ENCODE results near the gene SLC6A13.

Gene SLC6A13

DNA sequence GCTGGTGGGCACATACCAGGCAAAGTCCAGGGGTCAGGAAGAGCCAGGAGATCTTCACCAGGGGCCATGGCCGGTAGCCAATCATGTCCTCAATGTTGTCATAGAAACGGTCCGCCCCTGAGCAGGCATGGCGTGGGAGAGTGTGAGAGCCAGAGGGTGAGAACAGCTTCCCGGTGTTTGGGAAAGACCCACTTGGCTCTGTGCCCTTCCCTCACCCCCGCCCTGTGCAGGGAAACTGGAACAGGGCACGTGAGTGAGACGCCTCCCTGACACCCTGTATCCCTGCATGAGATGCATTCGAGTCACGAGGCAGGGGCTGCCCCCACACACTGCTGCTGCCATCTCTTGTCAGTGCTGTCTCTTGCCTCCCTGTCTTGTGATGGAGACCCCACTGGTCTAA is 69.4 kb downstream of the SLC6A13 start:
- no peak for ATAC-seq

DNA sequence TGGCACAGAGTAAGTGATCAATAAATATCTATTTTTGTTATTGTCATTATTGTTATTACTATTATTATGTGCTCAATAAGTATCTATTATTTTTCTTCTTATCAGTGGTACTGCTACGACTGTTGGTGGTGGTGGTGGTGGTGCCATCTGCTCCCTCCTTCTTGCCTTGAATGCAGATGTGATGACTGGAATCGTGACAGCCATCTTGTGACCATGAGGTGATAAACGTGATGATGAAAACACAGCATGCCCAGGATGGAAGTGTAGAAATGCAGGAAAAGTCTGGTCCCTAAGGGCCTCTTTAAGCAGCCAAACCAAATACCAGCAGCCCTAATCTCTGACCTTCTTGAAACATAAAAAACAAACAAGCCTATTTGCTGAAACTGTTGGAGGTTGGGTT is 71.1 kb downstream of the SLC6A13 start:
- ATAC-seq: no peak
- no peak for TF ChIP-seq SNAI2 (CRISPR knock-in tag; IDR thresholded peaks at IDR 0.05)
- no peak for TF ChIP-seq ZNF70 (CRISPR knock-in tag; IDR thresholded peaks at IDR 0.05)
- TF ChIP-seq, protein P1, sequence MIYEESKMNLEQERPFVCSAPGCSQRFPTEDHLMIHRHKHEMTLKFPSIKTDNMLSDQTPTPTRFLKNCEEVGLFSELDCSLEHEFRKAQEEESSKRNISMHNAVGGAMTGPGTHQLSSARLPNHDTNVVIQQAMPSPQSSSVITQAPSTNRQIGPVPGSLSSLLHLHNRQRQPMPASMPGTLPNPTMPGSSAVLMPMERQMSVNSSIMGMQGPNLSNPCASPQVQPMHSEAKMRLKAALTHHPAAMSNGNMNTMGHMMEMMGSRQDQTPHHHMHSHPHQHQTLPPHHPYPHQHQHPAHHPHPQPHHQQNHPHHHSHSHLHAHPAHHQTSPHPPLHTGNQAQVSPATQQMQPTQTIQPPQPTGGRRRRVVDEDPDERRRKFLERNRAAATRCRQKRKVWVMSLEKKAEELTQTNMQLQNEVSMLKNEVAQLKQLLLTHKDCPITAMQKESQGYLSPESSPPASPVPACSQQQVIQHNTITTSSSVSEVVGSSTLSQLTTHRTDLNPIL (CRISPR knock-in tag; IDR thresholded peaks at IDR 0.05; ENCODE audit: low read depth): no peak

More for the DNA sequence above, 69.4 kb downstream of the SLC6A13 start:
- no peak for TF ChIP-seq CSDC2 (CRISPR knock-in tag; IDR thresholded peaks at IDR 0.05)

DNA sequence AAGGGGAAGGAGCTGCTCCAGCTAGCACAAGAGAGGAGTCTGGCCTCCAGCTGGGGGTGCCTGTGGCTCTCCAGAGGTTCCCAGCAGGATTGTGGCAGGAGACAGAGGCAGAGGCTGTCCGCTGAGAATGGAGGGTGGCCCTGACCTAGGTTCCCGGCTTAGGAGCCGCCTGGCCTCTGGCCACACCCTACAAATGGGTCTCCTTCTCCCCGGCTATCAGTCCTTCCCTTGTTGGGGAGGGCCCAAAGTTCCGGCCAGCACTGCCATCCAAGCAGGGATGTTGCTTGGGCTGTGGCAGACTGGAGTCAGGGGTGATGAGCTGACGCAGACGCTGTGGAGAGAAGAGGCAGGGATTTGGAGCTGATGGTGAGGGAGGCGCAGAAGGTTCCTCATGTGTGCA is 71.8 kb downstream of the SLC6A13 start:
- TF ChIP-seq ZC3H10 (CRISPR knock-in tag; IDR thresholded peaks at IDR 0.05): no peak
- TF ChIP-seq, protein P2, sequence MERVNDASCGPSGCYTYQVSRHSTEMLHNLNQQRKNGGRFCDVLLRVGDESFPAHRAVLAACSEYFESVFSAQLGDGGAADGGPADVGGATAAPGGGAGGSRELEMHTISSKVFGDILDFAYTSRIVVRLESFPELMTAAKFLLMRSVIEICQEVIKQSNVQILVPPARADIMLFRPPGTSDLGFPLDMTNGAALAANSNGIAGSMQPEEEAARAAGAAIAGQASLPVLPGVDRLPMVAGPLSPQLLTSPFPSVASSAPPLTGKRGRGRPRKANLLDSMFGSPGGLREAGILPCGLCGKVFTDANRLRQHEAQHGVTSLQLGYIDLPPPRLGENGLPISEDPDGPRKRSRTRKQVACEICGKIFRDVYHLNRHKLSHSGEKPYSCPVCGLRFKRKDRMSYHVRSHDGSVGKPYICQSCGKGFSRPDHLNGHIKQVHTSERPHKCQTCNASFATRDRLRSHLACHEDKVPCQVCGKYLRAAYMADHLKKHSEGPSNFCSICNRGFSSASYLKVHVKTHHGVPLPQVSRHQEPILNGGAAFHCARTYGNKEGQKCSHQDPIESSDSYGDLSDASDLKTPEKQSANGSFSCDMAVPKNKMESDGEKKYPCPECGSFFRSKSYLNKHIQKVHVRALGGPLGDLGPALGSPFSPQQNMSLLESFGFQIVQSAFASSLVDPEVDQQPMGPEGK (CRISPR knock-in tag; IDR thresholded peaks at IDR 0.05; ENCODE audit: borderline replicate concordance): no peak
- TF ChIP-seq ARNTL (CRISPR knock-in tag; IDR thresholded peaks at IDR 0.05; ENCODE audit: borderline replicate concordance, low read depth): no peak
- TF ChIP-seq RARB (CRISPR knock-in tag; IDR thresholded peaks at IDR 0.05): no peak
- TF ChIP-seq, protein P3, sequence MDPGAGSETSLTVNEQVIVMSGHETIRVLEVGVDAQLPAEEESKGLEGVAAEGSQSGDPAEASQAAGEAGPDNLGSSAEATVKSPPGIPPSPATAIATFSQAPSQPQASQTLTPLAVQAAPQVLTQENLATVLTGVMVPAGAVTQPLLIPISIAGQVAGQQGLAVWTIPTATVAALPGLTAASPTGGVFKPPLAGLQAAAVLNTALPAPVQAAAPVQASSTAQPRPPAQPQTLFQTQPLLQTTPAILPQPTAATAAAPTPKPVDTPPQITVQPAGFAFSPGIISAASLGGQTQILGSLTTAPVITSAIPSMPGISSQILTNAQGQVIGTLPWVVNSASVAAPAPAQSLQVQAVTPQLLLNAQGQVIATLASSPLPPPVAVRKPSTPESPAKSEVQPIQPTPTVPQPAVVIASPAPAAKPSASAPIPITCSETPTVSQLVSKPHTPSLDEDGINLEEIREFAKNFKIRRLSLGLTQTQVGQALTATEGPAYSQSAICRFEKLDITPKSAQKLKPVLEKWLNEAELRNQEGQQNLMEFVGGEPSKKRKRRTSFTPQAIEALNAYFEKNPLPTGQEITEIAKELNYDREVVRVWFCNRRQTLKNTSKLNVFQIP (CRISPR knock-in tag; IDR thresholded peaks at IDR 0.05; ENCODE audit: borderline replicate concordance, low read depth): no peak
- no peak for TF ChIP-seq BACH2 (CRISPR knock-in tag; IDR thresholded peaks at IDR 0.05; ENCODE audit: borderline replicate concordance)
- no peak for ATAC-seq

DNA sequence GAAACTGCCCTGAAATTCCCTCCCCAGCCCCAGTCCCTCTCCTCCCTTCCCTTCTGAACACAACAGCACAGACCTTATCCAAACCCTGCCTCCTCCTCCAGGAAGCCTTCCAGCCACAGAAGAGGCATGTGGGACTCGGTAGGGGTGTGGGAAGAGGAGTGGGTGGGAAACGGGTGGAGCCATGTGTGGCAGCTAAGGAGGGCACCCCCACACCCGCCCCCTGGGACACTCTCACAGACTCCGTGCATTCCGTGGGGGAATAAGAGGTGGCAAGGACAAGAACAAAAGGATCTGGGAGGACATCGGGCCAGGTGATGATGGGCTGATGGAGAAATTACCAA is 73.0 kb downstream of the SLC6A13 start:
- TF ChIP-seq, protein P3 (CRISPR knock-in tag; IDR thresholded peaks at IDR 0.05; ENCODE audit: borderline replicate concordance, low read depth): no peak
- TF ChIP-seq ESRRG (CRISPR knock-in tag; IDR thresholded peaks at IDR 0.05): no peak
- TF ChIP-seq TCF4 (CRISPR knock-in tag; IDR thresholded peaks at IDR 0.05; ENCODE audit: borderline replicate concordance): no peak
- TF ChIP-seq, protein P4, sequence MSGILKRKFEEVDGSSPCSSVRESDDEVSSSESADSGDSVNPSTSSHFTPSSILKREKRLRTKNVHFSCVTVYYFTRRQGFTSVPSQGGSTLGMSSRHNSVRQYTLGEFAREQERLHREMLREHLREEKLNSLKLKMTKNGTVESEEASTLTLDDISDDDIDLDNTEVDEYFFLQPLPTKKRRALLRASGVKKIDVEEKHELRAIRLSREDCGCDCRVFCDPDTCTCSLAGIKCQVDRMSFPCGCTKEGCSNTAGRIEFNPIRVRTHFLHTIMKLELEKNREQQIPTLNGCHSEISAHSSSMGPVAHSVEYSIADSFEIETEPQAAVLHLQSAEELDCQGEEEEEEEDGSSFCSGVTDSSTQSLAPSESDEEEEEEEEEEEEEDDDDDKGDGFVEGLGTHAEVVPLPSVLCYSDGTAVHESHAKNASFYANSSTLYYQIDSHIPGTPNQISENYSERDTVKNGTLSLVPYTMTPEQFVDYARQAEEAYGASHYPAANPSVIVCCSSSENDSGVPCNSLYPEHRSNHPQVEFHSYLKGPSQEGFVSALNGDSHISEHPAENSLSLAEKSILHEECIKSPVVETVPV (CRISPR knock-in tag; IDR thresholded peaks at IDR 0.05): no peak
- no peak for TF ChIP-seq ZNF565 (CRISPR knock-in tag; conservative IDR thresholded peaks at IDR 0.05; ENCODE audit: low read depth)
- no peak for TF ChIP-seq BACH2 (CRISPR knock-in tag; IDR thresholded peaks at IDR 0.05; ENCODE audit: borderline replicate concordance)
- no peak for TF ChIP-seq RARB (CRISPR knock-in tag; IDR thresholded peaks at IDR 0.05)
- no peak for TF ChIP-seq CSDC2 (CRISPR knock-in tag; IDR thresholded peaks at IDR 0.05)
- TF ChIP-seq, protein P5, sequence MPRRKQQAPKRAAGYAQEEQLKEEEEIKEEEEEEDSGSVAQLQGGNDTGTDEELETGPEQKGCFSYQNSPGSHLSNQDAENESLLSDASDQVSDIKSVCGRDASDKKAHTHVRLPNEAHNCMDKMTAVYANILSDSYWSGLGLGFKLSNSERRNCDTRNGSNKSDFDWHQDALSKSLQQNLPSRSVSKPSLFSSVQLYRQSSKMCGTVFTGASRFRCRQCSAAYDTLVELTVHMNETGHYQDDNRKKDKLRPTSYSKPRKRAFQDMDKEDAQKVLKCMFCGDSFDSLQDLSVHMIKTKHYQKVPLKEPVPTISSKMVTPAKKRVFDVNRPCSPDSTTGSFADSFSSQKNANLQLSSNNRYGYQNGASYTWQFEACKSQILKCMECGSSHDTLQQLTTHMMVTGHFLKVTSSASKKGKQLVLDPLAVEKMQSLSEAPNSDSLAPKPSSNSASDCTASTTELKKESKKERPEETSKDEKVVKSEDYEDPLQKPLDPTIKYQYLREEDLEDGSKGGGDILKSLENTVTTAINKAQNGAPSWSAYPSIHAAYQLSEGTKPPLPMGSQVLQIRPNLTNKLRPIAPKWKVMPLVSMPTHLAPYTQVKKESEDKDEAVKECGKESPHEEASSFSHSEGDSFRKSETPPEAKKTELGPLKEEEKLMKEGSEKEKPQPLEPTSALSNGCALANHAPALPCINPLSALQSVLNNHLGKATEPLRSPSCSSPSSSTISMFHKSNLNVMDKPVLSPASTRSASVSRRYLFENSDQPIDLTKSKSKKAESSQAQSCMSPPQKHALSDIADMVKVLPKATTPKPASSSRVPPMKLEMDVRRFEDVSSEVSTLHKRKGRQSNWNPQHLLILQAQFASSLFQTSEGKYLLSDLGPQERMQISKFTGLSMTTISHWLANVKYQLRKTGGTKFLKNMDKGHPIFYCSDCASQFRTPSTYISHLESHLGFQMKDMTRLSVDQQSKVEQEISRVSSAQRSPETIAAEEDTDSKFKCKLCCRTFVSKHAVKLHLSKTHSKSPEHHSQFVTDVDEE (CRISPR knock-in tag; IDR thresholded peaks at IDR 0.05): no peak
- TF ChIP-seq TOX (CRISPR knock-in tag; IDR thresholded peaks at IDR 0.05; ENCODE audit: borderline replicate concordance): no peak
- TF ChIP-seq ZFP3 (CRISPR knock-in tag; IDR thresholded peaks at IDR 0.05): no peak
- no peak for ATAC-seq

All from SK-N-SH treated with all-trans-retinoic acid at 6 μM for 48 hours (cell line).